Measurements from ENCODE around the gene SLC35C1.

Gene SLC35C1

DNA sequence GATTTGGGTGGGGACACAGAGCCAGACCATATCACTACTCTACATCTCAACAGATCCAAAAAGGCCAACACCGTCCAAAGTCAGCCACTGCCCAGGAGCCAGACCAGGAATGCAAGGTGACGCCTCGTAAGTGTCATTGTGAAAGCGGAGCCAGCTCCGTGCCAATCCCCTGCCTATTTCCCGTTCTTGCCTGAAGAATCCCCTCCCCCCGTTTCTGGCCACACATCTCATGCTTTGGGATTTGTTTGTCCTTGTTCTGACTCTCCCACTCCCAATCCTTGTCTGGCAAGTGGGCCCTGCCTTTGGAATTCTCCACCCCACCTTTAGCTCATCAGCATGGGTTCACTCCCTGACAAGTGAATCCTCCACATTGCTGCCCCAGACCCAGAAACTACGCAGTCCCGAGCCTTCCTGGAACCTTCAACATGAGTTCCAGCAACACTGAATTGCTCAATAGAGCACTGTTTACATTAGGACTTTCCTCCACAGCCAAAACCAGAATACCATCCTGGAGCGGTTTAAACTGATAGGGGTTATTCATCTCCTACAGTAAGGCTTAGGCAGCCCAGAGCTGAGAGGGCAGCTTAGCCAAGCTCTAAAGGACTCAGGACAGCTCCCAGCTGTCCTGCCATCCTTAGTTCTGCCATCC lies 6.0 kb upstream of the SLC35C1 start:
- DNase-seq (ENCODE audit: low read depth), result no peak
- no peak for TF ChIP-seq CTCF (conservative IDR thresholded peaks at IDR 0.05; ENCODE audit: low read depth, low read length)
- no peak overlapping the region for H3K4me3 ChIP-seq (ENCODE audit: low read length)

DNA sequence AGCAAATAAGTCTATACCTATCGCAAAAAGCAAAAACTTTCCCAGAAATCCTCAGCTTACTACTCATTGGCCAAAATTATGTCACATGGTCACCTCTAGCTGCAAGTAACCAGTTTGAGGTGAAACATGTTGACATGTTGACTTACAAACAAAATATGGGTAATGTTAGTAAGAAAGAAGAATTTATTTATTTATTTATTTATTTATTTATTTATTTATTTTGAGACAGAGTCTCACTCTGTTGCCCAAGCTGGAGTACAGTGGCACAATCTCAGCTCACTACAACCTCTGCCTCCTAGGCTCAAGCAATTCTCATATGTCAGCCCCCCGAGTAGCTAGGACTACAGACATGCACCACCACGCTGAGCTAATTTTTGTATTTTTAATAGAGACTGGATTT lies 5.4 kb upstream of the SLC35C1 start:
- DNase-seq (ENCODE audit: low read depth), result no peak
- TF ChIP-seq CTCF (conservative IDR thresholded peaks at IDR 0.05; ENCODE audit: low read depth, low read length), result no peak
- H3K4me3 ChIP-seq (ENCODE audit: low read length), result no peak overlapping the region

DNA sequence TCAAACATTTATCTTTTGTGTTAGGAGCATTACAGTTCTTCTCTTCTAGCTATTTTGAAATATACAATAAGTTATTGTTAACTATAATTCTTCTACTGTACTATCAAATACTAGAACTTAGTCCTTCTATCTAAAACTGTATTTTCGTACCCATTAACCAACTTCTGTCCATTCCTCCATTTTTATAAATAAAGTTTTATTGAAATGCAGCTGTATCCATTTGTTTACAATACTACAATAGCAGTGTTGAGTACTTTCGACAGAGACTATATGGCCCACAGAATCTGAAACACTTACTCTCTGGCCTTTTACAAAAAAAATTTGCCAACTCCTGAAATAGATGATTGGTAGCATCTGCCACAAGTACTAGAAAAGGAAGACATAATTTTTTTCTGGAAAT lies 4.7 kb upstream of the SLC35C1 start:
- TF ChIP-seq CTCF (conservative IDR thresholded peaks at IDR 0.05; ENCODE audit: low read depth, low read length), result no peak
- no peak overlapping the region for H3K4me3 ChIP-seq (ENCODE audit: low read length)
- no peak for DNase-seq (ENCODE audit: low read depth)

GRCh38 chr11:45801723-45802315 lies 3.1 kb upstream of the SLC35C1 start:
- no peak for DNase-seq (ENCODE audit: low read depth)
- TF ChIP-seq CTCF (conservative IDR thresholded peaks at IDR 0.05; ENCODE audit: low read depth, low read length), result no peak
- H3K4me3 ChIP-seq (ENCODE audit: low read length), result no peak overlapping the region

GRCh38 chr11:45802531-45803317 lies 2.2 kb upstream of the SLC35C1 start:
- no peak overlapping the region for H3K4me3 ChIP-seq (ENCODE audit: low read length)
- DNase-seq (ENCODE audit: low read depth), result no peak
- TF ChIP-seq CTCF (conservative IDR thresholded peaks at IDR 0.05; ENCODE audit: low read depth, low read length), result no peak

DNA sequence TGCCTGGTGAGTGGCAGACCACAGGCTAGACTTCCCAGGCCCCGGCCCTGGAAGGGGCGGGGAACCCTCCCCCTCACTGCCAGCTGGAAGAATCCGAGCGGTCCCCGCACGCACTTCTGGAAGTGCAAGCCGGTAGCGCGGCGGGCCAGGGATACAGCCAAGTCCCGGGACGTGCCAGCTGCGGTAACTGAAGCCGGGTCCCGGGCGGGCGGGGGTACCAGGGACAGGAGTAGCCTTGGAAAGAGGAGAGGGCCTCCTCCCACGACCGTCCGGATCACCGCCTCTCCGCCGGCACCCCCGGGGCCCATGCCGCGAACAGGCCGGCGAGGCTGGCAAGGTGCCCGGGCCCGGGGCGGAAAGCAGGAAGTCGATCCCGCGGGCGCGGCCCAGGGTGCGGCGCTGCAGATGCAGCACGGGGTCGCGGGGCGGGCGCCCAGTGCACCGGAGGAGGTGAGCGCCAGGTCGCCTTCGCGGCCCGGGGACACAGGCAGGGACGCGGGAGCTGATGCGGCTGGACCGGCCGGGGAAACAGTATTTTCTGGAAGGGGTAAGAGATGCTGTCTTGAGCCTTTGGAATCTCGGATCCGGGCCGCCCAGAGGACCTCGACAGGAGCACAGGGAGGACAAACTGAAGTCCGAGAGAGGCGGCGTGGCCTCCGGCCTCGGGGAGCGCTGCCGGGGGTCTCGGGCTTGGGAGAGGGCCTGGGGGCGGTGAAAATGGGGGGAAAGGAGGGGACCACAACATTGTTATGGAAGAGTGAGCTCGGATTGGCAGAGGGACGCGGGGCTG lies 783 bp upstream of the SLC35C1 start:
- TF ChIP-seq CTCF (conservative IDR thresholded peaks at IDR 0.05; ENCODE audit: low read depth, low read length), result no peak
- peak overlapping the region; percentile 83 for H3K4me3 ChIP-seq (ENCODE audit: low read length)
- no peak for DNase-seq (ENCODE audit: low read depth)
